OCI-LY3 (cell line): ENCODE measurements around the gene VSTM5.

Source experiments
- EZH2phosphoT487 ChIP-seq: fragments of 200-600 bp; shearing (Covaris generic); IDR thresholded peaks from 2 replicates; pipeline ENCODE4 v1.6.1; 2018; ENCODE audit warnings: antibody characterized with exemption, mixed run types, low read depth
- TF ChIP-seq, protein P1 (sequence below): fragments of 200-600, 300-600 bp; sonication (generic); IDR thresholded peaks from 2 replicates; pipeline ENCODE4 v1.5.1; 2014; ENCODE audit warnings: antibody characterized with exemption, low read length, low read depth

DNA sequence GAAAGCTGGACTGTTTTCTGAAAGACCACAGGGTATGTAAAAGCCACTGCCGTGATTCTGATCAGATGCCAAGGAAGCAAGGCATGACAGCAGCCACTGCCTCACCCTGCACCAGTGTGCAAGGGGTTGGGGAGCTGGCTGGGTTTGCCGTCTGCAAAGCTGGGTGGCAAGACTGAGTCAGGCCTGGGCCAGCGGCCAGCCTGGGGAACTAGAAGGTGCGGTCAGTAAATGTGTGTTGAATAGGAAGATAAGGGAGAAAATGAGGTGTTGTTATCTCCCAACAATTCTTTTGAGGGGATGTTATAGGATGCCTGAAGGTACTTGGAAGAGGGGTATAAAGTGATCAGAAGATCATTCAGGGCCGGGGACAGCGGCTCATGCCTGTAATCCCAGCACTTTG lies 8.0 kb downstream of the VSTM5 start:
- TF ChIP-seq, protein P1, sequence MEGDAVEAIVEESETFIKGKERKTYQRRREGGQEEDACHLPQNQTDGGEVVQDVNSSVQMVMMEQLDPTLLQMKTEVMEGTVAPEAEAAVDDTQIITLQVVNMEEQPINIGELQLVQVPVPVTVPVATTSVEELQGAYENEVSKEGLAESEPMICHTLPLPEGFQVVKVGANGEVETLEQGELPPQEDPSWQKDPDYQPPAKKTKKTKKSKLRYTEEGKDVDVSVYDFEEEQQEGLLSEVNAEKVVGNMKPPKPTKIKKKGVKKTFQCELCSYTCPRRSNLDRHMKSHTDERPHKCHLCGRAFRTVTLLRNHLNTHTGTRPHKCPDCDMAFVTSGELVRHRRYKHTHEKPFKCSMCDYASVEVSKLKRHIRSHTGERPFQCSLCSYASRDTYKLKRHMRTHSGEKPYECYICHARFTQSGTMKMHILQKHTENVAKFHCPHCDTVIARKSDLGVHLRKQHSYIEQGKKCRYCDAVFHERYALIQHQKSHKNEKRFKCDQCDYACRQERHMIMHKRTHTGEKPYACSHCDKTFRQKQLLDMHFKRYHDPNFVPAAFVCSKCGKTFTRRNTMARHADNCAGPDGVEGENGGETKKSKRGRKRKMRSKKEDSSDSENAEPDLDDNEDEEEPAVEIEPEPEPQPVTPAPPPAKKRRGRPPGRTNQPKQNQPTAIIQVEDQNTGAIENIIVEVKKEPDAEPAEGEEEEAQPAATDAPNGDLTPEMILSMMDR = no peak
- TF ChIP-seq EZH2phosphoT487 = no peak
